HepG2 (cell line): ENCODE data around the gene CFAP61. TPM values are rescaled to one million over a fixed set of nuclear protein-coding genes. Genes with fewer than 3 reads are reported as not detected.

Experiments used
- ATAC-seq: fragments of 200-7000 bp; cut with Tn5 transposase; 3 replicates; pipeline ENCODE4 v1.9.1; 2020; ENCODE audit warnings: mild to moderate bottlenecking, moderate library complexity
- BruUV-seq: library from RNA; stranded (reverse); fragments of 400-500 nt; replicated peaks from 2 replicates; lab custom pipeline; 2021; lab: Mats Ljungman, UMichigan
- CTCF ChIA-PET: fragments of 300-600 bp; formaldehyde crosslinking; extraction: SDS; loops from one replicate; lab custom pipeline; 2021; ENCODE audit warnings: low total read pairs, inconsistent platforms, low intra/inter-chr PET ratio; lab: Yijun Ruan, JAX
- POLR2A ChIA-PET: fragments of 350-600 bp; sonication (Branson Sonifier 250); formaldehyde crosslinking; loops from one replicate; lab custom pipeline; 2020; ENCODE audit warnings: antibody characterized with exemption, inconsistent platforms; lab: Yijun Ruan, JAX
- DNase-seq: peaks from one replicate; pipeline ENCODE4 v3.0.0-alpha.2; 2015; ENCODE audit warnings: low spot score
- FAIRE-seq: peaks from 3 replicates; lab custom pipeline; 2011; peaks lifted over from hg19 to GRCh38; lab: Jason Lieb, UNC
- H2AFZ ChIP-seq: one replicate; pipeline ENCODE4 v1.6.1; 2011; ENCODE audit warnings: low read length, inconsistent platforms
- H3K27ac ChIP-seq: fragments of 300-600 bp; 3 replicates; pipeline ENCODE4 v1.8.0; 2011; ENCODE audit warnings: mixed run types, mild to moderate bottlenecking, mixed read lengths, low read length, inconsistent platforms; ENCODE audit not compliant: insufficient read depth; ENCODE audit errors: extremely low read length
- H3K27me3 ChIP-seq, 2 experiments: fragments of 200-600 bp in 1 of 2; 2 replicates in 1 of 2; 3 replicates in 1 of 2; pipeline versions ENCODE4 v1.6.0 to v1.8.0; 2011; ENCODE audit warnings: low read length in 2 of 2, mild to moderate bottlenecking in 2 of 2, moderate library complexity in 2 of 2, inconsistent platforms in 1 of 2; ENCODE audit not compliant: insufficient read depth in 2 of 2, control insufficient read depth in 1 of 2
- H3K36me3 ChIP-seq, 2 experiments: fragments of 200-600 bp in 1 of 2; replicated peaks in 1 of 2; 2 replicates in 1 of 2; 3 replicates in 1 of 2; pipeline versions ENCODE4 v1.5.1 to v1.8.0; 2011; ENCODE audit warnings: low read length in 2 of 2, inconsistent platforms in 1 of 2; ENCODE audit not compliant: insufficient read depth in 2 of 2, control insufficient read depth in 1 of 2
- H3K4me1 ChIP-seq: 2 replicates; pipeline ENCODE4 v1.5.1; 2012; ENCODE audit warnings: low read length, inconsistent platforms; ENCODE audit not compliant: insufficient read depth
- H3K4me2 ChIP-seq: 2 replicates; pipeline ENCODE4 v1.6.0; 2011; ENCODE audit warnings: low read depth, low read length, inconsistent platforms
- H3K4me3 ChIP-seq, 3 experiments: fragments of 200-600 bp in 1 of 3; sonication (generic), shearing (Covaris generic) in 1 of 3; replicated peaks in 1 of 3; 2 replicates each; pipeline ENCODE4 v1.5.1; 2011 to 2016; ENCODE audit warnings: low read length in 3 of 3, inconsistent platforms in 2 of 3, low read depth in 2 of 3, mild to moderate bottlenecking in 2 of 3, control low read depth in 1 of 3, mixed read lengths in 1 of 3; ENCODE audit not compliant: insufficient read depth in 1 of 3
- H3K79me2 ChIP-seq: one replicate; pipeline ENCODE4 v1.6.1; 2011; ENCODE audit warnings: low read length, inconsistent platforms; ENCODE audit not compliant: insufficient read depth
- H3K9ac ChIP-seq: 2 replicates; pipeline ENCODE4 v1.6.0; 2011; ENCODE audit warnings: mild to moderate bottlenecking, low read depth, low read length, inconsistent platforms; ENCODE audit not compliant: insufficient read depth
- H3K9me3 ChIP-seq: 2 replicates; pipeline ENCODE4 v1.5.1; 2012; ENCODE audit warnings: mild to moderate bottlenecking, low read length
- H4K20me1 ChIP-seq: 2 replicates; pipeline ENCODE4 v1.6.0; 2011; ENCODE audit warnings: inconsistent platforms, mild to moderate bottlenecking, low read length, moderate library complexity; ENCODE audit not compliant: insufficient read depth
- CEBPB ChIP-seq: IDR thresholded peaks from 2 replicates; pipeline ENCODE4 v1.6.1; 2011; ENCODE audit warnings: low read depth, low read length, improper control_type of control experiment, borderline replicate concordance
- GPN1 ChIP-seq: sonication (generic); formaldehyde crosslinking; IDR thresholded peaks from 2 replicates; pipeline ENCODE4 v1.5.1; 2020; ENCODE audit warnings: missing genetic modification reagents, borderline replicate concordance
- GZF1 ChIP-seq: sonication (generic); formaldehyde crosslinking; IDR thresholded peaks from 2 replicates; pipeline ENCODE4 v1.5.1; 2020; ENCODE audit warnings: mild to moderate bottlenecking, missing genetic modification reagents
- HOXD1 ChIP-seq: sonication (generic); formaldehyde crosslinking; IDR thresholded peaks from 2 replicates; pipeline ENCODE4 v1.5.0; 2020; ENCODE audit warnings: missing genetic modification reagents
- PAWR ChIP-seq: sonication (generic); formaldehyde crosslinking; IDR thresholded peaks from 2 replicates; pipeline ENCODE4 v1.4.0; 2020; ENCODE audit warnings: missing genetic modification reagents, mild to moderate bottlenecking, borderline replicate concordance
- U2AF1 ChIP-seq: fragments of 200-400 bp; formaldehyde crosslinking; optimal IDR thresholded peaks from 2 replicates; pipeline ENCODE3; 2017; ENCODE audit warnings: mild to moderate bottlenecking, low read depth, low read length
- ZFP62 ChIP-seq: sonication (generic); formaldehyde crosslinking; IDR thresholded peaks from 2 replicates; pipeline ENCODE4 v1.4.0; 2020; ENCODE audit warnings: missing genetic modification reagents
- ZNF180 ChIP-seq: sonication (generic); formaldehyde crosslinking; IDR thresholded peaks from 2 replicates; pipeline ENCODE4 v1.4.0; 2020; ENCODE audit warnings: low read depth, missing genetic modification reagents, borderline replicate concordance
- ZNF383 ChIP-seq: sonication (generic); formaldehyde crosslinking; IDR thresholded peaks from 2 replicates; pipeline ENCODE4 v1.4.0; 2020; ENCODE audit warnings: missing genetic modification reagents, mild to moderate bottlenecking, borderline replicate concordance
- ZNF672 ChIP-seq: sonication (generic); formaldehyde crosslinking; IDR thresholded peaks from 2 replicates; pipeline ENCODE4 v1.8.1; 2022; ENCODE audit warnings: missing genetic modification reagents
- ZNF879 ChIP-seq: sonication (generic); formaldehyde crosslinking; IDR thresholded peaks from 2 replicates; pipeline ENCODE4 v1.8.1; 2023; ENCODE audit warnings: missing genetic modification reagents
- WGBS: methylation state at CpG from one replicate; pipeline ENCODE4 v1.1.6; 2017; ENCODE audit warnings: low lambda C conversion rate; 5-methylcytosine and 5-hydroxymethylcytosine counted together
- in situ Hi-C: cut with HindIII; loops from 2 replicates; pipeline ENCODE4 v1.10.0; 2017; ENCODE audit warnings: low pct_unique_long_range_greater_than_20kb; ENCODE audit not compliant: extremely low pct_ligation_motif_present
- intact Hi-C: fragments of 100-400 bp; cut with micrococcal nuclease; formaldehyde crosslinking; loops from one replicate; pipeline ENCODE4 v1.10.0; 2022; ENCODE audit not compliant: unreplicated experiment
- polyA plus RNA-seq, 8 experiments: library from polyadenylated mRNA; depleted of rRNA in 3 of 8; stranded (reverse) in 7 of 8; unstranded in 1 of 8; fragments of >200 nt; fragmentation: Illumina TruSeq in 4 of 8; extraction: Trizol in 4 of 8; gene quantifications; 2 replicates each; pipeline versions ENCODE4 v1.2.1 to v1.2.3, GENCODE V29; 2011 to 2016; ENCODE audit warnings: low read depth in 4 of 8, missing spikeins in 1 of 8, mixed read lengths in 1 of 8; ENCODE audit not compliant: insufficient read depth in 1 of 8
- total RNA-seq, 5 experiments: library from RNA; depleted of rRNA; stranded (reverse); fragments of >200 nt; fragmentation: Illumina TruSeq; extraction: Trizol; gene quantifications; 2 replicates each; pipeline ENCODE4 v1.2.3, GENCODE V29; 2016; ENCODE audit warnings: low read depth in 1 of 5
- TF ChIP-seq, protein P1 (sequence below): IDR thresholded peaks from 2 replicates; pipeline ENCODE4 v1.6.1; 2012; ENCODE audit warnings: low read depth, low read length, improper control_type of control experiment
- TF ChIP-seq, protein P2 (sequence below): sonication (generic); formaldehyde crosslinking; IDR thresholded peaks from 2 replicates; pipeline ENCODE4 v1.4.0; 2020; ENCODE audit warnings: mild to moderate bottlenecking, low read depth, missing genetic modification reagents
- TF ChIP-seq, protein P3 (sequence below): sonication (generic); formaldehyde crosslinking; IDR thresholded peaks from 2 replicates; pipeline ENCODE4 v1.4.0; 2020; ENCODE audit warnings: missing genetic modification reagents

CFAP61 gene
- total and polyA plus RNA-seq, 2 of the 13 experiments (the other 11 are each of a cell fraction or from before 2014, with no cell fraction given): 0.27 TPM; not detected in 1

DNA sequence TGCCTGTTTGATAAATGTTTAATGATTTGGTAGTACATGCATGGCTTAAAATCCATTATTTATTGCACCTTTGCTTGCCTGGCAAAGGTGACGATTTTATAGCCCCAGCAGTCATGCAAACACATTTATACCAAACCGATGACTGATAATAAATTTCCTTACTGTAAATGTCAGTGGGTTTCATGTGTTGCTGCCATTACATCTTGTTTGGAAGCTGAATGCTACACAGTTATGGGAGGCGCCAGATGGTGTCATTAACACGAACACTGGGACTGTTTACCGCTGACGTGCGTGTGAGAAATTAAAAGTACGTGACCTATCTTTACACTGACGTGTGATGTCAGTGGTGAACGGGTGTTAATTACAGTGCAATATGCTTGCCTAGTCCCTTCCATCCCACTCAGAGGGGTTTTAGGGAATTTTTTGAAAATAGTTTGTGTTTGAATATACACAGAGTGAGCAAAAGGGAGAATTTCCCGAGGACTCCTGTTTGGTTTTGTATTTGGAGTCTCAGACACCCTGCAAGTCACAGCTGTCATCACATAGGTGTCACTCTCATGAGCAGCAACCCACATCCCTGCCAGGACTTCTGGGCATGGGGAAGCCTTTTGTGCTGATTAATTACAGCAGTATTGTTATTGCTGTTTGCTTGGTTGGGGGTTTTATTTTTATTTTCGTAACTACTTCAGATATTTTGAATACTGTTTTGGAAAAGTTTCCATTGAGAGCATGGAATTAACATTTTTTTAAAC, 163.8 kb downstream of the CFAP61 start (continued):
- TF ChIP-seq CEBPB: no peak
- no peak for TF ChIP-seq U2AF1
- no peak for TF ChIP-seq GPN1 (CRISPR knock-in tag)
- no peak for TF ChIP-seq GZF1 (CRISPR knock-in tag)

DNA sequence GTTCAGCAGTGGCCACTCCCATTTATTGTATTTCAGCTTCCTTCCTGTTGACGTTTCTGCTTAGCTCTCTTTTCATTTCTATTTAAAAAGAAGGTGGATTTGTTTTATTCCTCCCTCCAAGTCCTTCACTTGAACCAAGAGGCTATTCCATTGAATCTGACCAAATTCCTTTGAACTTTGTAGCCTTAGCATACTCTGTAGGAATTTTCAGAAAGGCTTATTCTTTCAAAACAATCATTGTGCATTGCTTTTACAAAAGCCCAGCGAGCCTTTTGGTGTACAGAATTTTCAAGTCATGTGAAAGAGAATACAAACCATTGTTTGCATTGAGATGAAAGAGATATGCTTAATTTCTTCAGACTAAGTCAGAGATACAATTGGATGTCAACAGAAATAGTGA, 164.6 kb downstream of the CFAP61 start:
- TF ChIP-seq, protein P1, sequence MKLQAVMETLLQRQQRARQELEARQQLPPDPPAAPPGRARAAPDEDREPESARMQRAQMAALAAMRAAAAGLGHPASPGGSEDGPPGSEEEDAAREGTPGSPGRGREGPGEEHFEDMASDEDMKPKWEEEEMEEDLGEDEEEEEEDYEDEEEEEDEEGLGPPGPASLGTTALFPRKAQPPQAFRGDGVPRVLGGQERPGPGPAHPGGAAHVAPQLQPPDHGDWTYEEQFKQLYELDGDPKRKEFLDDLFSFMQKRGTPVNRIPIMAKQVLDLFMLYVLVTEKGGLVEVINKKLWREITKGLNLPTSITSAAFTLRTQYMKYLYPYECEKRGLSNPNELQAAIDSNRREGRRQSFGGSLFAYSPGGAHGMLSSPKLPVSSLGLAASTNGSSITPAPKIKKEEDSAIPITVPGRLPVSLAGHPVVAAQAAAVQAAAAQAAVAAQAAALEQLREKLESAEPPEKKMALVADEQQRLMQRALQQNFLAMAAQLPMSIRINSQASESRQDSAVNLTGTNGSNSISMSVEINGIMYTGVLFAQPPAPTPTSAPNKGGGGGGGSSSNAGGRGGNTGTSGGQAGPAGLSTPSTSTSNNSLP: no peak
- TF ChIP-seq, protein P2, sequence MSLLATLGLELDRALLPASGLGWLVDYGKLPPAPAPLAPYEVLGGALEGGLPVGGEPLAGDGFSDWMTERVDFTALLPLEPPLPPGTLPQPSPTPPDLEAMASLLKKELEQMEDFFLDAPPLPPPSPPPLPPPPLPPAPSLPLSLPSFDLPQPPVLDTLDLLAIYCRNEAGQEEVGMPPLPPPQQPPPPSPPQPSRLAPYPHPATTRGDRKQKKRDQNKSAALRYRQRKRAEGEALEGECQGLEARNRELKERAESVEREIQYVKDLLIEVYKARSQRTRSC (CRISPR knock-in tag): no peak
- TF ChIP-seq ZFP62 (CRISPR knock-in tag): no peak
- no peak for TF ChIP-seq ZNF879
- TF ChIP-seq ZNF672: no peak
- TF ChIP-seq HOXD1 (CRISPR knock-in tag): no peak
- TF ChIP-seq, protein P3, sequence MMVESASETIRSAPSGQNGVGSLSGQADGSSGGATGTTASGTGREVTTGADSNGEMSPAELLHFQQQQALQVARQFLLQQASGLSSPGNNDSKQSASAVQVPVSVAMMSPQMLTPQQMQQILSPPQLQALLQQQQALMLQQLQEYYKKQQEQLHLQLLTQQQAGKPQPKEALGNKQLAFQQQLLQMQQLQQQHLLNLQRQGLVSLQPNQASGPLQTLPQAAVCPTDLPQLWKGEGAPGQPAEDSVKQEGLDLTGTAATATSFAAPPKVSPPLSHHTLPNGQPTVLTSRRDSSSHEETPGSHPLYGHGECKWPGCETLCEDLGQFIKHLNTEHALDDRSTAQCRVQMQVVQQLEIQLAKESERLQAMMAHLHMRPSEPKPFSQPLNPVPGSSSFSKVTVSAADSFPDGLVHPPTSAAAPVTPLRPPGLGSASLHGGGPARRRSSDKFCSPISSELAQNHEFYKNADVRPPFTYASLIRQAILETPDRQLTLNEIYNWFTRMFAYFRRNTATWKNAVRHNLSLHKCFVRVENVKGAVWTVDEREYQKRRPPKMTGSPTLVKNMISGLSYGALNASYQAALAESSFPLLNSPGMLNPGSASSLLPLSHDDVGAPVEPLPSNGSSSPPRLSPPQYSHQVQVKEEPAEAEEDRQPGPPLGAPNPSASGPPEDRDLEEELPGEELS (CRISPR knock-in tag): no peak
- TF ChIP-seq ZNF383 (CRISPR knock-in tag): no peak
- TF ChIP-seq PAWR (CRISPR knock-in tag): no peak
- no peak for TF ChIP-seq ZNF180 (CRISPR knock-in tag)
- no peak overlapping the region for H3K4me2 ChIP-seq
- H3K27me3 ChIP-seq: peaks cover 0 to 10% of the 10 kb centered on the region in 2 experiments; a peak in 2 of 5 replicates
- H3K27ac ChIP-seq: no peak overlapping the region
- ChIA-PET POLR2A (no interaction called here), CTCF (no interaction called here)
- 2% methylated on average over 2 of the region's 2 CpGs for WGBS
- H4K20me1 ChIP-seq: no peaks in the 10 kb centered on the region
- H3K4me1 ChIP-seq: no peaks in the 10 kb centered on the region
- H3K9ac ChIP-seq: no peak overlapping the region
- in situ Hi-C loops: no loop called here
- FAIRE-seq: no peak
- no peak for DNase-seq
- no peaks in the 10 kb centered on the region for H3K9me3 ChIP-seq
- intact Hi-C loops: no loop called here
- BruUV-seq: no TSS peak
- no peak overlapping the region for H2AFZ ChIP-seq
- no peaks in the 10 kb centered on the region for H3K36me3 ChIP-seq
- H3K79me2 ChIP-seq: no peaks in the 10 kb centered on the region
- ATAC-seq: no peak
- H3K4me3 ChIP-seq: no peak overlapping the region
